SK-N-SH treated with all-trans-retinoic acid at 6 μM for 48 hours (cell line): ENCODE measurements around the gene DNAAF2.

ENCODE experiments used
- BACH2 ChIP-seq: fragments of 250-450 bp; sonication (Bioruptor Pico); IDR thresholded peaks from 2 replicates; pipeline ENCODE4 v1.9.0; 2021; ENCODE audit warnings: mild to moderate bottlenecking, borderline replicate concordance
- OSR1 ChIP-seq: fragments of 250-450 bp; sonication (Bioruptor Pico); IDR thresholded peaks from 2 replicates; pipeline ENCODE4 v1.8.0; 2022; ENCODE audit warnings: moderate library complexity, mild to moderate bottlenecking, inconsistent platforms
- PPARA ChIP-seq: fragments of 250-450 bp; sonication (Bioruptor Pico); IDR thresholded peaks from 2 replicates; pipeline ENCODE4 v1.5.0; 2020; ENCODE audit warnings: mild to moderate bottlenecking, borderline replicate concordance
- ZC3H10 ChIP-seq: fragments of 250-450 bp; sonication (Bioruptor Pico); IDR thresholded peaks from 2 replicates; pipeline ENCODE4 v1.5.1; 2021; ENCODE audit warnings: mild to moderate bottlenecking, moderate library complexity
- TF ChIP-seq, protein P1 (sequence below): fragments of 250-450 bp; sonication (Bioruptor Pico); IDR thresholded peaks from 2 replicates; pipeline ENCODE4 v1.8.0; 2020; ENCODE audit warnings: mild to moderate bottlenecking, moderate library complexity, borderline replicate concordance
- TF ChIP-seq, protein P2 (sequence below): fragments of 250-450 bp; sonication (Bioruptor Pico); IDR thresholded peaks from 2 replicates; pipeline ENCODE4 v1.5.0; 2020; ENCODE audit warnings: mild to moderate bottlenecking, moderate library complexity

DNA sequence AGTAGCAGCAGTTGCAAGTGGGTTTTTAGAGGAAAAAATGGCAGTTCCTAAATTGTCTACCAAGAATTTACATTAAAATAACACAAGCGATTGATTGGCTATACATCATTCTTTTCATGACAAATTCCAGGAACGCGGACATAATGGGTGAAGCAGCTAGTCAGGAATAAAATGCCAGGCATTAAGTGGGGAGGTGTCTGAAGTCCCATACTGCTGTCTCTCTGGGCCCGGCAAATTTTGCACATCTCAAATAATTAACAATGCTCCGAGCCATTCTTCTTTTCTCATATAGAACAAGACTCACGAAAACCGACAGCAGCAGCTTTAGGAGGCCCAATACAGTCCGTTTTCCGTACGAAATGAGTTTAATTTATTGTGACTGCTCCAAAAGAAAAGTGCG, 15.3 kb downstream of the DNAAF2 start:
- TF ChIP-seq PPARA (no peak), ZC3H10 (no peak), OSR1 (CRISPR knock-in tag) (no peak), BACH2 (CRISPR knock-in tag) (no peak)
- TF ChIP-seq, protein P1, sequence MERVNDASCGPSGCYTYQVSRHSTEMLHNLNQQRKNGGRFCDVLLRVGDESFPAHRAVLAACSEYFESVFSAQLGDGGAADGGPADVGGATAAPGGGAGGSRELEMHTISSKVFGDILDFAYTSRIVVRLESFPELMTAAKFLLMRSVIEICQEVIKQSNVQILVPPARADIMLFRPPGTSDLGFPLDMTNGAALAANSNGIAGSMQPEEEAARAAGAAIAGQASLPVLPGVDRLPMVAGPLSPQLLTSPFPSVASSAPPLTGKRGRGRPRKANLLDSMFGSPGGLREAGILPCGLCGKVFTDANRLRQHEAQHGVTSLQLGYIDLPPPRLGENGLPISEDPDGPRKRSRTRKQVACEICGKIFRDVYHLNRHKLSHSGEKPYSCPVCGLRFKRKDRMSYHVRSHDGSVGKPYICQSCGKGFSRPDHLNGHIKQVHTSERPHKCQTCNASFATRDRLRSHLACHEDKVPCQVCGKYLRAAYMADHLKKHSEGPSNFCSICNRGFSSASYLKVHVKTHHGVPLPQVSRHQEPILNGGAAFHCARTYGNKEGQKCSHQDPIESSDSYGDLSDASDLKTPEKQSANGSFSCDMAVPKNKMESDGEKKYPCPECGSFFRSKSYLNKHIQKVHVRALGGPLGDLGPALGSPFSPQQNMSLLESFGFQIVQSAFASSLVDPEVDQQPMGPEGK (CRISPR knock-in tag), result no peak
- TF ChIP-seq, protein P2, sequence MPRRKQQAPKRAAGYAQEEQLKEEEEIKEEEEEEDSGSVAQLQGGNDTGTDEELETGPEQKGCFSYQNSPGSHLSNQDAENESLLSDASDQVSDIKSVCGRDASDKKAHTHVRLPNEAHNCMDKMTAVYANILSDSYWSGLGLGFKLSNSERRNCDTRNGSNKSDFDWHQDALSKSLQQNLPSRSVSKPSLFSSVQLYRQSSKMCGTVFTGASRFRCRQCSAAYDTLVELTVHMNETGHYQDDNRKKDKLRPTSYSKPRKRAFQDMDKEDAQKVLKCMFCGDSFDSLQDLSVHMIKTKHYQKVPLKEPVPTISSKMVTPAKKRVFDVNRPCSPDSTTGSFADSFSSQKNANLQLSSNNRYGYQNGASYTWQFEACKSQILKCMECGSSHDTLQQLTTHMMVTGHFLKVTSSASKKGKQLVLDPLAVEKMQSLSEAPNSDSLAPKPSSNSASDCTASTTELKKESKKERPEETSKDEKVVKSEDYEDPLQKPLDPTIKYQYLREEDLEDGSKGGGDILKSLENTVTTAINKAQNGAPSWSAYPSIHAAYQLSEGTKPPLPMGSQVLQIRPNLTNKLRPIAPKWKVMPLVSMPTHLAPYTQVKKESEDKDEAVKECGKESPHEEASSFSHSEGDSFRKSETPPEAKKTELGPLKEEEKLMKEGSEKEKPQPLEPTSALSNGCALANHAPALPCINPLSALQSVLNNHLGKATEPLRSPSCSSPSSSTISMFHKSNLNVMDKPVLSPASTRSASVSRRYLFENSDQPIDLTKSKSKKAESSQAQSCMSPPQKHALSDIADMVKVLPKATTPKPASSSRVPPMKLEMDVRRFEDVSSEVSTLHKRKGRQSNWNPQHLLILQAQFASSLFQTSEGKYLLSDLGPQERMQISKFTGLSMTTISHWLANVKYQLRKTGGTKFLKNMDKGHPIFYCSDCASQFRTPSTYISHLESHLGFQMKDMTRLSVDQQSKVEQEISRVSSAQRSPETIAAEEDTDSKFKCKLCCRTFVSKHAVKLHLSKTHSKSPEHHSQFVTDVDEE (CRISPR knock-in tag), result no peak
